K562 (cell line): Measurements from ENCODE around the gene LRRC25. TPM values are rescaled to one million over a fixed set of nuclear protein-coding genes. Genes with fewer than 3 reads are reported as not detected.

Experiments used
- ATAC-seq: fragments of 200-7000 bp; cut with Tn5 transposase; 3 replicates; pipeline ENCODE4 v1.9.1; 2020; ENCODE audit warnings: moderate library complexity
- BruUV-seq: library from RNA; stranded (reverse); fragments of 400-500 nt; replicated peaks from 2 replicates; lab custom pipeline; 2021; lab: Mats Ljungman, UMichigan
- CTCF ChIA-PET: fragments of 300-600 bp; formaldehyde crosslinking; extraction: SDS; loops from one replicate; lab custom pipeline; 2021; ENCODE audit warnings: low intra/inter-chr PET ratio; lab: Yijun Ruan, JAX
- POLR2A ChIA-PET: fragments of 300-600, 350-650 bp; sonication (Branson Sonifier 250); formaldehyde crosslinking; extraction: SDS; loops from one replicate; lab custom pipeline; 2021; ENCODE audit warnings: antibody characterized with exemption, inconsistent platforms; lab: Yijun Ruan, JAX
- DNase-seq, 4 experiments: peaks; one replicate each; pipeline versions ENCODE4 v3.0.0 to v3.0.0-alpha.2; 2011 to 2018; ENCODE audit warnings: low spot score in 3 of 4, mixed read lengths in 3 of 4; ENCODE audit errors: extremely low read depth in 1 of 4
- FAIRE-seq: peaks from 2 replicates; lab custom pipeline; 2011; peaks lifted over from hg19 to GRCh38; lab: Jason Lieb, UNC
- H2AFZ ChIP-seq: 2 replicates; pipeline ENCODE4 v1.6.0; 2011; ENCODE audit warnings: low read depth, low read length, control low read depth, inconsistent platforms
- H3K27ac ChIP-seq: fragments of 200-600 bp; 3 replicates; pipeline ENCODE4 v1.8.0; 2011; ENCODE audit warnings: low read depth, mild to moderate bottlenecking, control low read depth, inconsistent platforms, low read length, moderate library complexity, mixed read lengths; ENCODE audit errors: extremely low read depth
- H3K27me3 ChIP-seq, 2 experiments: fragments of 300-600 bp in 1 of 2; 2 replicates in 1 of 2; 3 replicates in 1 of 2; pipeline versions ENCODE4 v1.6.0 to v1.8.0; 2011; ENCODE audit warnings: inconsistent platforms in 2 of 2, low read length in 2 of 2, mild to moderate bottlenecking in 1 of 2, mixed read lengths in 1 of 2, moderate library complexity in 1 of 2; ENCODE audit not compliant: control insufficient read depth in 2 of 2, insufficient read depth in 2 of 2
- H3K36me3 ChIP-seq: fragments of 300-600 bp; 3 replicates; pipeline ENCODE4 v1.8.0; 2011; ENCODE audit warnings: mild to moderate bottlenecking, low read length, inconsistent platforms; ENCODE audit not compliant: control insufficient read depth, insufficient read depth
- H3K4me1 ChIP-seq, 2 experiments: fragments of 200-600 bp in 1 of 2; replicated peaks in 1 of 2; 2 replicates in 1 of 2; 3 replicates in 1 of 2; pipeline versions ENCODE4 v1.5.1 to v1.8.0; 2011; ENCODE audit warnings: inconsistent platforms in 2 of 2, low read length in 2 of 2, mild to moderate bottlenecking in 1 of 2, mixed read lengths in 1 of 2, moderate library complexity in 1 of 2; ENCODE audit not compliant: control insufficient read depth in 2 of 2, insufficient read depth in 2 of 2
- H3K4me2 ChIP-seq: 2 replicates; pipeline ENCODE4 v1.6.1; 2011; ENCODE audit warnings: low read length, control low read depth, inconsistent platforms, mixed read lengths; ENCODE audit not compliant: insufficient read depth
- H3K4me3 ChIP-seq: fragments of 200-600 bp; sonication (generic), shearing (Covaris generic); 2 replicates; pipeline ENCODE4 v1.5.1; 2016; ENCODE audit warnings: control low read depth, inconsistent platforms
- H3K79me2 ChIP-seq: fragments of 200-600 bp; 3 replicates; pipeline ENCODE4 v1.8.0; 2011; ENCODE audit warnings: low read length, inconsistent platforms; ENCODE audit not compliant: control insufficient read depth, insufficient read depth
- H3K9ac ChIP-seq, 2 experiments: 2 replicates each; pipeline versions ENCODE4 v1.6.0 to v1.6.1; 2011; ENCODE audit warnings: low read depth in 2 of 2, low read length in 2 of 2, control low read depth in 1 of 2, inconsistent platforms in 1 of 2, mild to moderate bottlenecking in 1 of 2, mixed read lengths in 1 of 2; ENCODE audit not compliant: insufficient read depth in 1 of 2
- H3K9me1 ChIP-seq: one replicate; pipeline ENCODE4 v1.6.0; 2011; ENCODE audit warnings: inconsistent platforms, mild to moderate bottlenecking, low read length, moderate library complexity; ENCODE audit not compliant: control insufficient read depth, insufficient read depth
- H3K9me3 ChIP-seq: replicated peaks from 2 replicates; pipeline ENCODE4 v1.5.1; 2011; ENCODE audit warnings: low read depth, low read length, inconsistent platforms; ENCODE audit not compliant: control insufficient read depth, insufficient read depth
- H4K20me1 ChIP-seq: replicated peaks from 2 replicates; pipeline ENCODE4 v1.6.1; 2011; ENCODE audit warnings: low read length, inconsistent platforms, mixed read lengths; ENCODE audit not compliant: control insufficient read depth, insufficient read depth
- ARID4B ChIP-seq: sonication (generic); formaldehyde crosslinking; IDR thresholded peaks from 2 replicates; pipeline ENCODE4 v1.8.0; 2022; ENCODE audit warnings: mild to moderate bottlenecking, missing genetic modification reagents
- DIDO1 ChIP-seq: fragments of 450-650 bp; IDR thresholded peaks from 2 replicates; pipeline ENCODE4 v1.6.1; 2016; ENCODE audit warnings: low read depth, missing biosample characterization, missing genetic modification characterization
- E2F5 ChIP-seq: sonication (generic); formaldehyde crosslinking; IDR thresholded peaks from 2 replicates; pipeline ENCODE4 v1.8.0; 2022; ENCODE audit warnings: mild to moderate bottlenecking, missing genetic modification reagents
- MAZ ChIP-seq, 2 experiments: fragments of 450-650 bp in 1 of 2; sonication (generic) in 1 of 2; formaldehyde crosslinking; IDR thresholded peaks in 1 of 2; conservative IDR thresholded peaks in 1 of 2; 2 replicates each; pipeline versions ENCODE4 v1.4.0 to v1.5.0; 2020; ENCODE audit warnings: mild to moderate bottlenecking in 1 of 2, missing genetic modification reagents in 1 of 2
- NBN ChIP-seq: fragments of 450-650 bp; IDR thresholded peaks from 2 replicates; pipeline ENCODE4 v1.6.1; 2016; ENCODE audit warnings: low read depth, mild to moderate bottlenecking
- NR2C2 ChIP-seq, 2 experiments: fragments of 200-800 bp in 1 of 2; sonication (Bioruptor generic) in 1 of 2; sonication (generic) in 1 of 2; formaldehyde crosslinking in 1 of 2; IDR thresholded peaks; 2 replicates each; pipeline versions ENCODE4 v1.6.1 to v1.8.0; 2016 to 2022; ENCODE audit warnings: mild to moderate bottlenecking in 1 of 2, missing compliant biosample characterization in 1 of 2, missing genetic modification characterization in 1 of 2, missing genetic modification reagents in 1 of 2
- RB1 ChIP-seq: fragments of 450-650 bp; IDR thresholded peaks from 2 replicates; pipeline ENCODE4 v1.6.1; 2017; ENCODE audit warnings: low read depth, mild to moderate bottlenecking
- SMC3 ChIP-seq: conservative IDR thresholded peaks from 2 replicates; pipeline ENCODE4 v1.6.1; 2011; ENCODE audit warnings: low read depth, low read length, improper control_type of control experiment; ENCODE audit not compliant: insufficient read depth
- SP1 ChIP-seq: sonication (generic); formaldehyde crosslinking; IDR thresholded peaks from 2 replicates; pipeline ENCODE4 v1.8.1; 2022; ENCODE audit warnings: mild to moderate bottlenecking, missing genetic modification reagents
- ZNF592 ChIP-seq: fragments of 450-650 bp; IDR thresholded peaks from 2 replicates; pipeline ENCODE4 v1.6.1; 2017; ENCODE audit warnings: antibody characterized with exemption, mild to moderate bottlenecking
- WGBS: fragments of 100-300 bp; shearing (Covaris generic); methylation state at CpG from one replicate; pipeline ENCODE4 v1.1.6; 2016; ENCODE audit warnings: low coverage, mixed read lengths; ENCODE audit not compliant: insufficient coverage; ENCODE audit errors: missing lambda C conversion rate; 5-methylcytosine and 5-hydroxymethylcytosine counted together
- in situ Hi-C: fragments of 300-500 bp; cut with MboI; formaldehyde crosslinking; loops from 4 replicates; pipeline ENCODE4 v1.15.0; 2018; ENCODE audit warnings: inconsistent platforms, mixed read lengths
- intact Hi-C: fragments of 100-400 bp; cut with micrococcal nuclease; formaldehyde crosslinking; loops from 2 replicates; pipeline ENCODE4 v1.14.2; 2022
- polyA plus RNA-seq, 8 experiments: library from polyadenylated mRNA; depleted of rRNA in 4 of 8; stranded (reverse) in 5 of 8; unstranded in 3 of 8; fragments of >200 nt; fragmentation: Nextera tagmentation in 2 of 8; fragmentation: Illumina TruSeq in 1 of 8; extraction: Ambion mirVana in 2 of 8; extraction: Trizol in 1 of 8; gene quantifications; 2 replicates each; pipeline versions ENCODE4 v1.2.1 to v1.2.3, GENCODE V29; 2011 to 2014; ENCODE audit warnings: inconsistent platforms in 1 of 8, missing spikeins in 1 of 8
- total RNA-seq, 7 experiments: library from RNA; depleted of rRNA in 6 of 7; stranded (reverse); fragments of >200 nt in 6 of 7; fragmentation: Illumina TruSeq in 2 of 7; extraction: Trizol in 2 of 7; gene quantifications; 2 replicates each; pipeline versions ENCODE4 v1.2.1 to v1.2.3, GENCODE V29; 2011 to 2021; ENCODE audit warnings: low replicate concordance in 1 of 7

Gene LRRC25
- total and polyA plus RNA-seq, 9 of the 15 experiments (the other 6 are each of a cell fraction or from before 2014, with no cell fraction given) = 0.07 to 0.36 (median 0.10) TPM; not detected in 3

GRCh38 chr19:18408053-18408476 lies 10.6 kb upstream of the LRRC25 start:
- H3K9me3 ChIP-seq = no peaks in the 10 kb centered on the region
- ATAC-seq (peak; percentile 86), DNase-seq (peak; percentile 63 to 81 (median 72)), FAIRE-seq (peak; percentile 81)
- POLR2A ChIA-PET = no interaction called here
- H3K79me2 ChIP-seq = no peaks in the 10 kb centered on the region
- H3K4me1 ChIP-seq = peaks cover 3 to 25% of the 10 kb centered on the region in 2 experiments; a peak in 3 of 5 replicates
- H3K9ac ChIP-seq = peak overlapping the region in 1 of 2 experiments; percentile 89; a peak in 2 of 4 replicates
- intact Hi-C loops = loop anchor here (2.0 kb wide), 1 partner anchor 67 kb away; the partner anchor contains the start of gene PGPEP1
- no peaks in the 10 kb centered on the region for H3K27me3 ChIP-seq
- H3K27ac ChIP-seq = peak overlapping the region; percentile 39; the same call in 1 of the 3 replicates
- no peak overlapping the region for H3K4me3 ChIP-seq
- H3K9me1 ChIP-seq = no peaks in the 10 kb centered on the region
- no TSS peak for BruUV-seq
- CTCF ChIA-PET = interaction anchor here (4.1 kb wide), 1 partner anchor 59 kb away, joined by 34 read pairs; no protein-coding TSS in a partner anchor
- 27% methylated on average over 10 of the region's 10 CpGs for WGBS
- H4K20me1 ChIP-seq = no peaks in the 10 kb centered on the region
- in situ Hi-C loops = loop anchor here (5.0 kb wide), 2 partner anchors 66 to 136 kb away; partner anchors contain the start of genes IQCN and PGPEP1
- no peaks in the 10 kb centered on the region for H3K36me3 ChIP-seq
- H3K4me2 ChIP-seq = 0 out of 2 replicates have a peak overlapping the region, but pooled peaks have one; percentile 9
- H2AFZ ChIP-seq = peak overlapping the region; percentile 90
- 0 out of 2 replicates have a peak, but pooled peaks have one; percentile 41 for TF ChIP-seq ARID4B
- peak; percentile 60; the same call in 1 of the 2 replicates for TF ChIP-seq NBN
- TF ChIP-seq E2F5 (CRISPR knock-in tag) = 0 out of 2 replicates have a peak, but pooled peaks have one; percentile 54
- TF ChIP-seq SMC3 = peak; percentile 78
- peak in 1 of 2 experiments; percentile 76; a peak in 1 of 4 replicates for TF ChIP-seq MAZ (CRISPR knock-in tag; conservative IDR thresholded peaks at IDR 0.05 in 1 of 2, IDR thresholded peaks at IDR 0.05 in 1 of 2)
- TF ChIP-seq SP1 (CRISPR knock-in tag) = peak; percentile 52; the same call in 1 of the 2 replicates
- TF ChIP-seq ZNF592 = peak; percentile 75
- peak; percentile 55; the same call in 1 of the 2 replicates for TF ChIP-seq NR2C2 (CRISPR knock-in tag; IDR thresholded peaks at IDR 0.05)
- TF ChIP-seq NR2C2 (tag; IDR thresholded peaks at IDR 0.05) = peak; percentile 45; the same call in 1 of the 2 replicates
- TF ChIP-seq DIDO1 = no peak
- peak; percentile 23; the same call in 1 of the 2 replicates for TF ChIP-seq RB1
